ENCODE data around the gene SECISBP2.

- TF ChIP-seq CTCF (conservative IDR thresholded peaks at IDR 0.05; ENCODE audit: low read depth, low read length): no peak
- no peak for TF ChIP-seq EZH2 (IDR thresholded peaks at IDR 0.05; ENCODE audit: low read length, unreplicated experiment)
- TF ChIP-seq EZH2phosphoT487 (IDR thresholded peaks at IDR 0.05; ENCODE audit: borderline replicate concordance, low read length): no peak
These were observed 39.3 kb downstream of the SECISBP2 start for GRCh38 chr9:89357331-89358197.

Data from PC-3 (cell line).